ENCODE measurements around the gene PDIA5. TPM values are rescaled to one million over a fixed set of nuclear protein-coding genes. Genes with fewer than 3 reads are reported as not detected.

The PDIA5 gene
- total and polyA plus RNA-seq, 7 donors: 4.2 to 23.0 (median 13.9) TPM

DNA sequence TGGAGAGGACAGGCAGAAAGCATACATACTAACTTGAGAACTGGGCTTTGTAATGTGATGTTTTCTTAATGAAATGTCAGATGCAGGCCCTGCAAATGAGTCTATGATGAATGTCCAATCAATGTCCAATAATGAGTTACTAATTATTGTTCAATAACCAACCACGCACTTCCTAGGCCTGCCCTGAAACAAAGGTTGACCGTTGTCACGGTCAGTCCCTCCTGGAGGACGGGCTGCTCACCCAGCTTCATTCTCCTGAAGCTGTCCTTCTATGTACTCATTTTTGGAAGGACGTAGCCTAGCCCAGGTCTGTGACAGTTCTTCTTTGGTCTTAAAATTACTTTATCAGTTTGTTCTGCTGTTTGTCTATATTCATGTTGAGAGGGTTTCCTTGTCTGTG is 8.3 kb upstream of the PDIA5 start:
- 94% methylated on average over 5 of the region's 5 CpGs for WGBS, 2 donors
- Histone ChIP-seq H3K27me3 (no peaks in the 10 kb centered on the region), H3K4me3 (no peak overlapping the region), H3K4me1 (no peaks in the 10 kb centered on the region), H3K9me3 (no peaks in the 10 kb centered on the region), H3K36me3 (no peaks in the 10 kb centered on the region), H3K27ac (no peak overlapping the region)
- TF ChIP-seq, protein P1, sequence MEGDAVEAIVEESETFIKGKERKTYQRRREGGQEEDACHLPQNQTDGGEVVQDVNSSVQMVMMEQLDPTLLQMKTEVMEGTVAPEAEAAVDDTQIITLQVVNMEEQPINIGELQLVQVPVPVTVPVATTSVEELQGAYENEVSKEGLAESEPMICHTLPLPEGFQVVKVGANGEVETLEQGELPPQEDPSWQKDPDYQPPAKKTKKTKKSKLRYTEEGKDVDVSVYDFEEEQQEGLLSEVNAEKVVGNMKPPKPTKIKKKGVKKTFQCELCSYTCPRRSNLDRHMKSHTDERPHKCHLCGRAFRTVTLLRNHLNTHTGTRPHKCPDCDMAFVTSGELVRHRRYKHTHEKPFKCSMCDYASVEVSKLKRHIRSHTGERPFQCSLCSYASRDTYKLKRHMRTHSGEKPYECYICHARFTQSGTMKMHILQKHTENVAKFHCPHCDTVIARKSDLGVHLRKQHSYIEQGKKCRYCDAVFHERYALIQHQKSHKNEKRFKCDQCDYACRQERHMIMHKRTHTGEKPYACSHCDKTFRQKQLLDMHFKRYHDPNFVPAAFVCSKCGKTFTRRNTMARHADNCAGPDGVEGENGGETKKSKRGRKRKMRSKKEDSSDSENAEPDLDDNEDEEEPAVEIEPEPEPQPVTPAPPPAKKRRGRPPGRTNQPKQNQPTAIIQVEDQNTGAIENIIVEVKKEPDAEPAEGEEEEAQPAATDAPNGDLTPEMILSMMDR (IDR thresholded peaks at IDR 0.05): no peak
- no peak for TF ChIP-seq POLR2AphosphoS5 (IDR thresholded peaks at IDR 0.05)
- no peak for TF ChIP-seq EP300 (IDR thresholded peaks at IDR 0.05)
- TF ChIP-seq POLR2A (IDR thresholded peaks at IDR 0.05): no peak
- intact Hi-C loops (cut with DNase I): no loop called here
- DNase-seq: no peak

DNA sequence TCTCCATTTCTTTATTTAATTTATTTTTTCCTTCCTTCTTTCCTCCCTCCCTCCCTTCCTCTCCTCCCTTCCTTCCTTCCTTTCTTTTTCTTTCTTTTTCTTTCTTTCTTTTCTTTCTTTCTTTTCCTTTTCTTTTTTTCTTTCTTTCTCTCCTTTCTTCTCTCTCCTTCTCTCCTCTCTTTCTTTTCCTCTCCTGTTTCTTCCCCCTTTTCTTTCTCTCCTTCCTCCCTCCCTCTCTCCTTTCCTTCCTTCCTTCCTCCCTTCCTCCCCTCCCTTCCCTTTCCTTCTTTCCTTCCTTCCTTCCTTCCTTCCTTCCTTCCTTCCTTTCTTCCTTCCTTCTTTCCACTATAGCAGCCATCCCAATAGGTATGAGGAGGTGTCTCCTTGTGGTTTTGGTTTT is 6.8 kb upstream of the PDIA5 start:
- H3K27me3 ChIP-seq: no peaks in the 10 kb centered on the region
- no peak overlapping the region for H3K27ac ChIP-seq
- H3K36me3 ChIP-seq: no peaks in the 10 kb centered on the region
- intact Hi-C loops (cut with DNase I): no loop called here
- H3K4me3 ChIP-seq: no peak overlapping the region
- H3K4me1 ChIP-seq: no peaks in the 10 kb centered on the region
- TF ChIP-seq, protein P1 (IDR thresholded peaks at IDR 0.05): no peak
- TF ChIP-seq POLR2AphosphoS5 (IDR thresholded peaks at IDR 0.05) (no peak), EP300 (IDR thresholded peaks at IDR 0.05) (no peak), POLR2A (IDR thresholded peaks at IDR 0.05) (no peak)
- no peak for DNase-seq
- H3K9me3 ChIP-seq: no peaks in the 10 kb centered on the region

DNA sequence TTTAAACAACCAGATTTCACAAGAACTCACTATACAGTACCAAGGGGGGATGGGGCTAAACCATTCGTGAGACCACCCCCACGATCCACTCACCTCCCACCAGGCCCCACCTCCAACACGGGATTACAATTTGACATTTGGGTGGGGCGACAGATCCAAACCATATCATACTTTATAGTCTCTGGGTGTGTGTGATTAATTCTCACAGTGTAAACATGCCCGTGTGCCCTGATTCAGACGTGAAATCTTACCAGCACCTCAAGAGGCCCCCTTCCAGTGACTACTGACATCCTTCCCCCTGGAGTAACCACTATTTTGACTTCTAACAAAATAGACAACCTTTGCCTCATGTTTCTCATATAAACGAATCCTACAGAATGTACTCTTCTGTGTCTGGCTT is 5.0 kb upstream of the PDIA5 start:
- no peak for DNase-seq
- Histone ChIP-seq H3K36me3 (no peaks in the 10 kb centered on the region), H3K9me3 (no peaks in the 10 kb centered on the region), H3K4me1 (peaks cover 0 to 7% (median 5%) of the 10 kb centered on the region in 4 donors), H3K27me3 (no peaks in the 10 kb centered on the region), H3K27ac (no peak overlapping the region), H3K4me3 (no peak overlapping the region)
- 15 to 66% methylated on average over 7 of the region's 7 CpGs for WGBS, 2 donors
- intact Hi-C loops (cut with DNase I): no loop called here
- TF ChIP-seq, protein P1 (IDR thresholded peaks at IDR 0.05): no peak
- TF ChIP-seq EP300 (IDR thresholded peaks at IDR 0.05): no peak
- TF ChIP-seq POLR2A (IDR thresholded peaks at IDR 0.05): no peak
- no peak for TF ChIP-seq POLR2AphosphoS5 (IDR thresholded peaks at IDR 0.05)

DNA sequence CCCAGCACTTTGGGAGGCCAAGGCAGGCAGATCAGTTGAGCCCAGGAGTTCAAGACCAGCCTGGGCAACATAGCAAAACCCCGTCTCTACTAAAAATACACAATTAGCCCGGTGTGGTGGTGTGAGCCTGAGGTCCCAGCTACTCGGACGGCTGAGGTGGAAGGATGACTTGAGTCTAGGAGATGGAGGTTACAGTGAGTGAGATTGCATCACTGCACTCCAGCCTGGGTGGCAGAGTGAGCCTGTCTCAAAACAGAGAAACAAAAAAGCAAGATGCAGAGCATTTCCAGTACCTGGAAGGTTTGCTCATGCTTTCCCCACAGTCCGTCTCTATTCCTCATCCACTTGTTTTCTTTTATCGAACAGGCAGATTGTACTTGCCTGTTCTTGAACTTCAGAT is 3.8 kb upstream of the PDIA5 start:
- Histone ChIP-seq H3K27ac (no peak overlapping the region), H3K36me3 (no peaks in the 10 kb centered on the region), H3K27me3 (no peaks in the 10 kb centered on the region), H3K4me3 (no peak overlapping the region), H3K9me3 (no peaks in the 10 kb centered on the region), H3K4me1 (peaks cover 0 to 14% (median 10%) of the 10 kb centered on the region in 4 donors)
- WGBS, 2 donors: 94 to 97% methylated on average over 6 of the region's 6 CpGs
- intact Hi-C loops (cut with DNase I): no loop called here
- no peak for DNase-seq
- TF ChIP-seq, protein P1 (IDR thresholded peaks at IDR 0.05): no peak
- TF ChIP-seq EP300 (IDR thresholded peaks at IDR 0.05) (no peak), POLR2AphosphoS5 (IDR thresholded peaks at IDR 0.05) (no peak), POLR2A (IDR thresholded peaks at IDR 0.05) (no peak)

DNA sequence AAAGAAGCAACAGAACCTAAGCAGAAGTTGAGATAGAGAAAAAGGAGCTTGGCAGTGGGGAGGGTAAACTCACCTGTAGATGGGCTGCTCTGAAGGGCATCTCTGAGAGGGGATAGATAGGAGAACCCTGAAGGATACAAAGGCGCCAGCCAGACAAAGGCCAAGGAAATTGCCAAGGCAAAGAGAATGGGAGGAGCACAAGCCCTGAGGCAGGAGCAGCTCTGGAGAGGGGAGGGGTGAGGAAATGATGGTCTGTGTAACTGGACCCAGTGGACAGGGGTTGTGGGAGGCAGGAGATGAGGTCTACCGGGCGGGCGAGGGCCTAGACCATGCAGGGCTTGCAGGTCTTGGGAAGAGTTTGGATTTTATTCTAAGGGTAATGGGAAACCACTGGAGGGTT is 2.3 kb upstream of the PDIA5 start:
- no peak overlapping the region for H3K27ac ChIP-seq
- intact Hi-C loops (cut with DNase I): no loop called here
- DNase-seq: no peak
- no peak for TF ChIP-seq EP300 (IDR thresholded peaks at IDR 0.05)
- TF ChIP-seq POLR2A (IDR thresholded peaks at IDR 0.05): no peak
- TF ChIP-seq, protein P1 (IDR thresholded peaks at IDR 0.05): no peak
- no peak for TF ChIP-seq POLR2AphosphoS5 (IDR thresholded peaks at IDR 0.05)
- 97% methylated on average over 4 of the region's 4 CpGs for WGBS, 2 donors
- H3K9me3 ChIP-seq: no peaks in the 10 kb centered on the region
- H3K36me3 ChIP-seq: no peaks in the 10 kb centered on the region
- H3K4me3 ChIP-seq: no peak overlapping the region
- H3K27me3 ChIP-seq: no peaks in the 10 kb centered on the region
- peaks cover 0 to 27% (median 16%) of the 10 kb centered on the region in 4 donors for H3K4me1 ChIP-seq

Measured in sigmoid colon (tissue), 7 donors.